ENCODE results near the gene SHKBP1.

SHKBP1 gene

DNA sequence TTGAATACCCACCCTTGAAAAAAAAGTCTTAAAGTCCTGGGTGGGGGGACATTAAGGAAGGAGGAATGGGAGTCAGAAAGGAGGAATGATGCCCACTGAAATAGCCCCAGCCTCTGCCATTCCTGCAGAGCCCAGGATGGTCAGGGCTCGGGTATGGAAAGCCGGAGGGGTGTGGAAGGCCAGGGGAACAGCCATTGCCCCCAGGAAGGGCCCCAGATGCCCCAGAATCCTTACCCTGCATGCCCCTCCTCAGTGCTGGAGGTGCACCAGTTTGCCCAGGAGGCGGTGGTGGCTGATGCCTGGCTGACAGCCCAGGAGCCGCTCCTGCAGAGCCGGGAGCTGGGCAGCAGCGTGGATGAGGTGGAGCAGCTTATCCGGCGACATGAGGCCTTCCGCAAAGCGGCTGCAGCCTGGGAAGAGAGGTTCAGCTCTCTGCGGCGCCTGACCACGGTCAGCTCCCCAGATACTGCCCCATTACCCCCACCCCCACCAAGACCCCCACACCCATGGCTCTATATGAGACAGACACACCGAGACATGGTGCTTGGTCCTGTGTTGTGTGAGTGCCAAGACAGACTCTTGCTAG is 10.7 kb upstream of the SHKBP1 start:
- Histone ChIP-seq H3K36me3 (replicated peaks; ENCODE audit: low read depth, low read length) (no peaks in the 10 kb centered on the region), H3K27me3 (ENCODE audit: low read depth, low read length) (no peaks in the 10 kb centered on the region), H3K9ac (ENCODE audit: low read length) (no peak overlapping the region), H4K20me1 (ENCODE audit: insufficient read depth, low read length) (no peaks in the 10 kb centered on the region), H3K9me3 (ENCODE audit: insufficient read depth, low read length) (no peaks in the 10 kb centered on the region), H3K4me1 (ENCODE audit: low read length) (peaks cover 4% of the 10 kb centered on the region), H3K4me2 (ENCODE audit: low read length) (no peak overlapping the region), H3K4me3 (ENCODE audit: low read length) (no peak overlapping the region), H2AFZ (ENCODE audit: low read depth, low read length) (no peak overlapping the region), H3K27ac (ENCODE audit: low read length) (no peak overlapping the region), H3K79me2 (ENCODE audit: low read length) (no peaks in the 10 kb centered on the region)
- no peak for TF ChIP-seq EZH2phosphoT487 (IDR thresholded peaks at IDR 0.05; ENCODE audit: low read depth)
- TF ChIP-seq, protein P1, sequence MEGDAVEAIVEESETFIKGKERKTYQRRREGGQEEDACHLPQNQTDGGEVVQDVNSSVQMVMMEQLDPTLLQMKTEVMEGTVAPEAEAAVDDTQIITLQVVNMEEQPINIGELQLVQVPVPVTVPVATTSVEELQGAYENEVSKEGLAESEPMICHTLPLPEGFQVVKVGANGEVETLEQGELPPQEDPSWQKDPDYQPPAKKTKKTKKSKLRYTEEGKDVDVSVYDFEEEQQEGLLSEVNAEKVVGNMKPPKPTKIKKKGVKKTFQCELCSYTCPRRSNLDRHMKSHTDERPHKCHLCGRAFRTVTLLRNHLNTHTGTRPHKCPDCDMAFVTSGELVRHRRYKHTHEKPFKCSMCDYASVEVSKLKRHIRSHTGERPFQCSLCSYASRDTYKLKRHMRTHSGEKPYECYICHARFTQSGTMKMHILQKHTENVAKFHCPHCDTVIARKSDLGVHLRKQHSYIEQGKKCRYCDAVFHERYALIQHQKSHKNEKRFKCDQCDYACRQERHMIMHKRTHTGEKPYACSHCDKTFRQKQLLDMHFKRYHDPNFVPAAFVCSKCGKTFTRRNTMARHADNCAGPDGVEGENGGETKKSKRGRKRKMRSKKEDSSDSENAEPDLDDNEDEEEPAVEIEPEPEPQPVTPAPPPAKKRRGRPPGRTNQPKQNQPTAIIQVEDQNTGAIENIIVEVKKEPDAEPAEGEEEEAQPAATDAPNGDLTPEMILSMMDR (IDR thresholded peaks at IDR 0.05; ENCODE audit: low read depth, low read length) = no peak

DNA sequence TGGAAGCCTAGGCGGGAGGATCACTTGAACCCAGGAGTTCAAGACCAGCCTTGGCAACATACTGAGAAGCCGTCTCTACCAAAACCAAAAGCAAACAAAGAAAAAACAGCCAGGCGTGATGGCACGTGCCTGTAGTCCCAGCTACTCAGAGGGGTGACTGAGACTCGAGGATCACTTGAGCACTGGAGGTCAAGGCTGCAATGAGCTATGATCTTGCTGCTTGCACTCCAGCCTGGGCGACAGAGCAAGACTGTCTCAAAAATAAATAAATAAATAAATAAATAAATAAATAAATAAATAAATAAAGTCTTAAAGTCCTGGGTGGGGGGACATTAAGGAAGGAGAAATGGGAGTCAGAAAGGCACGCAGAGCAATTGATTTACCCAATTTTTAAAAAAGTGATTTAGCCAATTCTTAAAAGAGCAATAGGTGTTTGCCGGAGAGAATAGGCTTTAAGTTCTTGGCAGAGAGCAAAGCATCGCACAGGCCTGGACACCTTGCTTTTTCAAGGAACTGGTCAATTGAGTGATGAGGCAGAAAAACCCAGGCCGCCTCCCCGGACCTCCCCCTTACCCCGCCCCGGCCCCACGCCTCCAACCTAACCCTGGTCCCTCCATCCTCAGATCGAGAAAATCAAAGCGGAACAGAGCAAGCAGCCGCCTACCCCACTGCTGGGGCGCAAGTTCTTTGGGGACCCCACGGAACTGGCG is 9.5 kb upstream of the SHKBP1 start:
- Histone ChIP-seq H3K4me3 (ENCODE audit: low read length) (no peak overlapping the region), H3K36me3 (replicated peaks; ENCODE audit: low read depth, low read length) (no peaks in the 10 kb centered on the region), H3K27ac (ENCODE audit: low read length) (no peak overlapping the region), H2AFZ (ENCODE audit: low read depth, low read length) (no peak overlapping the region), H3K27me3 (ENCODE audit: low read depth, low read length) (no peaks in the 10 kb centered on the region), H3K9ac (ENCODE audit: low read length) (no peak overlapping the region), H3K79me2 (ENCODE audit: low read length) (no peaks in the 10 kb centered on the region), H3K9me3 (ENCODE audit: insufficient read depth, low read length) (no peaks in the 10 kb centered on the region), H3K4me1 (ENCODE audit: low read length) (peaks cover 9% of the 10 kb centered on the region), H3K4me2 (ENCODE audit: low read length) (no peak overlapping the region), H4K20me1 (ENCODE audit: insufficient read depth, low read length) (no peaks in the 10 kb centered on the region)
- TF ChIP-seq, protein P1 (IDR thresholded peaks at IDR 0.05; ENCODE audit: low read depth, low read length) = no peak
- no peak for TF ChIP-seq EZH2phosphoT487 (IDR thresholded peaks at IDR 0.05; ENCODE audit: low read depth)

DNA sequence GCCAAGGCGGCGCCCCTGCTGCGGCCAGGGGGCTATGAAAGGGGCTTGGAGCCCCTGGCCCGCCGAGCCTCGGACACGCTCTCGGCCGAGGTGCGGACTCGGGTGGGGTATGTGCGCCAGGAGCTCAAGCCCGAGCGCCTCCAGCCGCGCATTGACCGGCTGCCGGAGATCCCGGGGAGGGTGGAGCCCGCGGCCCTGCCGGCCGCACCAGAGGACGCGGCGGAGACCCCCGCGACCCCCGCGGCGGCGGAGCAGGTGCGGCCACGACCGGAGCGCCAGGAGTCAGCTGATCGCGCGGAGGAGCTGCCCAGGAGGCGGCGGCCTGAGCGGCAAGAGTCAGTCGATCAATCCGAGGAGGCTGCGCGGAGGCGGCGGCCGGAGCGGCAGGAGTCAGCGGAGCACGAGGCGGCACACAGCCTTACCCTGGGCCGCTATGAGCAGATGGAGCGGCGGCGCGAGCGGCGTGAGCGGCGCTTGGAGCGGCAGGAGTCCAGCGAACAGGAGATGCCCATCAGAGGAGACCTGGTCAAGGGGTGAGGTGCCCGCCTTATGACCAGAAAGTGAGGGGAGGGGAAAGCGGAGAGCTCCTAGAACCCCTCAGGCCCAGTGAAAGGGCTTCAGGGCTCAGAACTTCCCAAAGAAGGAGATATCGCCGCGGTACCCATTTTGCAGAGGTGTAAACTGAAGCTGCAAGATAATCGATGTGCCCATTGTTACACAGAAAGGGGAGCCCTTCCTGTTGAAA is 8.8 kb upstream of the SHKBP1 start:
- Histone ChIP-seq H4K20me1 (ENCODE audit: insufficient read depth, low read length) (no peaks in the 10 kb centered on the region), H3K79me2 (ENCODE audit: low read length) (no peaks in the 10 kb centered on the region), H3K4me3 (ENCODE audit: low read length) (no peak overlapping the region), H3K27ac (ENCODE audit: low read length) (no peak overlapping the region), H3K36me3 (replicated peaks; ENCODE audit: low read depth, low read length) (no peaks in the 10 kb centered on the region), H2AFZ (ENCODE audit: low read depth, low read length) (no peak overlapping the region), H3K27me3 (ENCODE audit: low read depth, low read length) (no peaks in the 10 kb centered on the region), H3K4me1 (ENCODE audit: low read length) (peaks cover 9% of the 10 kb centered on the region), H3K9ac (ENCODE audit: low read length) (no peak overlapping the region), H3K4me2 (ENCODE audit: low read length) (no peak overlapping the region), H3K9me3 (ENCODE audit: insufficient read depth, low read length) (no peaks in the 10 kb centered on the region)
- TF ChIP-seq, protein P1 (IDR thresholded peaks at IDR 0.05; ENCODE audit: low read depth, low read length) = no peak
- no peak for TF ChIP-seq EZH2phosphoT487 (IDR thresholded peaks at IDR 0.05; ENCODE audit: low read depth)

DNA sequence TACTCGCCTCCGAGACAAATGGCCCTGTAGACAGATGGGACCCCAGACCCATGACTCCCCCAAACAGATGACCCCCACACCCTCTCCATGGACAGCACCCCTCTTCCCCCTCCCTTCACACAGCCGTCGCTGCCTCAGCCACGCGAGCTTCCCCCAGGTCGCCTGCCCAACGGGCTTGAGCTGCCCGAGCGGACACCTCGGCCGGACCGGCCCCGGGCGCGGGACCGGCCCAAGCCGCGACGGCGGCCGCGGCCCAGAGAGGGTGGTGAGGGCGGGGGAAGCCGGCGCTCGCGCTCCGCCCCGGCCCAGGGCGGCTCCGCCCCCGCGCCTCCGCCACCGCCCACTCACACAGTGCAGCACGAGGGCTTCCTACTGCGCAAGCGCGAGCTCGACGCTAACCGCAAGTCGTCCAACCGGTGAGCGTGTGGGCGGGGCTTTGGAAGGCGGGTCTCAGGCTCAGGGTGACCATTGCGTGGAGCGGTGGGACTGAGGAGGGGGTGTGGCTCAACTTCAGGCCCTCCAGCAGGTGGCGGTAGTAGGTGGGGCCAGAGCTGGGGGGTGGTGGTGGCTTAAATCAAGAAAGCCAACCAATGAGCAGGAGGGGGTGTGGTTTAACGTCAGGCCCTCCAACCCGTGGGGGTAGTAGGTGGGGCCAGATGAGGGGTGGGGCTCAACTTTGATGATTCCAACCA is 6.2 kb upstream of the SHKBP1 start:
- no peak for TF ChIP-seq EZH2phosphoT487 (IDR thresholded peaks at IDR 0.05; ENCODE audit: low read depth)
- H3K27ac ChIP-seq (ENCODE audit: low read length) = no peak overlapping the region
- no peaks in the 10 kb centered on the region for H3K27me3 ChIP-seq (ENCODE audit: low read depth, low read length)
- no peaks in the 10 kb centered on the region for H3K36me3 ChIP-seq (replicated peaks; ENCODE audit: low read depth, low read length)
- no peaks in the 10 kb centered on the region for H3K9me3 ChIP-seq (ENCODE audit: insufficient read depth, low read length)
- peak overlapping the region; percentile 60 for H3K9ac ChIP-seq (ENCODE audit: low read length)
- H3K4me1 ChIP-seq (ENCODE audit: low read length) = peaks cover 9% of the 10 kb centered on the region
- H3K4me2 ChIP-seq (ENCODE audit: low read length) = peak overlapping the region; percentile 78
- H3K4me3 ChIP-seq (ENCODE audit: low read length) = peak overlapping the region; percentile 77
- no peaks in the 10 kb centered on the region for H3K79me2 ChIP-seq (ENCODE audit: low read length)
- no peaks in the 10 kb centered on the region for H4K20me1 ChIP-seq (ENCODE audit: insufficient read depth, low read length)
- peak overlapping the region; percentile 60 for H2AFZ ChIP-seq (ENCODE audit: low read depth, low read length)

All from OCI-LY3 (cell line).